DOHH2 (cell line): ENCODE data around the gene MFN2.
A peak's percentile ranks its signal among the peaks of the same experiment; 100 is the strongest.

ENCODE experiments used
- H3F3A ChIP-seq: fragments of 200-600 bp; sonication (generic), shearing (Covaris generic); 2 replicates; pipeline ENCODE4 v1.6.0; 2016; ENCODE audit warnings: antibody characterized with exemption, mild to moderate bottlenecking; ENCODE audit not compliant: control insufficient read depth, insufficient read depth
- H3K27ac ChIP-seq: fragments of 200-600 bp; sonication (generic); 2 replicates; pipeline ENCODE4 v1.5.1; 2014; ENCODE audit warnings: low read depth, mild to moderate bottlenecking, low read length, moderate library complexity
- H3K27me3 ChIP-seq: fragments of 200-600 bp; sonication (generic); 2 replicates; pipeline ENCODE4 v1.6.1; 2014; ENCODE audit warnings: mild to moderate bottlenecking, low read length, mixed read lengths; ENCODE audit not compliant: control insufficient read depth
- H3K36me3 ChIP-seq: fragments of 200-600 bp; sonication (generic); 2 replicates; pipeline ENCODE4 v1.6.1; 2014; ENCODE audit warnings: mild to moderate bottlenecking, low read length, moderate library complexity, mixed read lengths; ENCODE audit not compliant: control insufficient read depth
- H3K4me1 ChIP-seq: fragments of 200-600 bp; sonication (generic); 2 replicates; pipeline ENCODE4 v1.6.1; 2014; ENCODE audit warnings: mild to moderate bottlenecking, low read length, mixed read lengths; ENCODE audit not compliant: control insufficient read depth
- H3K4me2 ChIP-seq: fragments of 200-600 bp; sonication (generic); 2 replicates; pipeline ENCODE4 v1.6.0; 2014; ENCODE audit warnings: mild to moderate bottlenecking, low read length, moderate library complexity
- H3K4me3 ChIP-seq: fragments of 200-600 bp; sonication (generic); 2 replicates; pipeline ENCODE4 v1.5.1; 2014; ENCODE audit warnings: mild to moderate bottlenecking, low read length, mixed read lengths
- H3K79me2 ChIP-seq: fragments of 200-600 bp; sonication (generic); 2 replicates; pipeline ENCODE4 v1.6.1; 2014; ENCODE audit warnings: mild to moderate bottlenecking, low read length, mixed read lengths; ENCODE audit not compliant: control insufficient read depth
- H3K9me2 ChIP-seq: fragments of 200-600 bp; sonication (generic); replicated peaks from 2 replicates; pipeline ENCODE4 v1.6.1; 2014; ENCODE audit warnings: mild to moderate bottlenecking, low read length, mixed read lengths; ENCODE audit not compliant: control insufficient read depth
- H3K9me3 ChIP-seq: fragments of 200-600 bp; sonication (generic); 2 replicates; pipeline ENCODE4 v1.6.1; 2014; ENCODE audit warnings: antibody characterized with exemption, low read length, mixed read lengths; ENCODE audit not compliant: control insufficient read depth, insufficient read depth
- H4K20me1 ChIP-seq: fragments of 200-600 bp; sonication (generic); 2 replicates; pipeline ENCODE4 v1.6.0; 2014; ENCODE audit warnings: low read depth, mild to moderate bottlenecking, antibody characterized with exemption, low read length, moderate library complexity; ENCODE audit not compliant: control insufficient read depth, insufficient read depth
- EZH2phosphoT487 ChIP-seq: fragments of 200-600 bp; sonication (generic); IDR thresholded peaks from 2 replicates; pipeline ENCODE4 v1.6.1; 2017; ENCODE audit warnings: borderline replicate concordance, mild to moderate bottlenecking, antibody characterized with exemption, low read length, moderate library complexity, mixed read lengths
- TF ChIP-seq, protein P1 (sequence below): fragments of 200-600 bp; sonication (generic); IDR thresholded peaks from one replicate; pipeline ENCODE4 v1.5.1; 2014; ENCODE audit warnings: antibody characterized with exemption, mild to moderate bottlenecking, low read depth, low read length; ENCODE audit not compliant: poor library complexity, severe bottlenecking

Gene MFN2

GRCh38 chr1:11964656-11965055 is 15.6 kb upstream of the MFN2 start:
- no peaks in the 10 kb centered on the region for H3K9me3 ChIP-seq
- H3K27me3 ChIP-seq, result no peaks in the 10 kb centered on the region
- no peaks in the 10 kb centered on the region for H3F3A ChIP-seq
- H3K27ac ChIP-seq, result no peak overlapping the region
- TF ChIP-seq, protein P1, sequence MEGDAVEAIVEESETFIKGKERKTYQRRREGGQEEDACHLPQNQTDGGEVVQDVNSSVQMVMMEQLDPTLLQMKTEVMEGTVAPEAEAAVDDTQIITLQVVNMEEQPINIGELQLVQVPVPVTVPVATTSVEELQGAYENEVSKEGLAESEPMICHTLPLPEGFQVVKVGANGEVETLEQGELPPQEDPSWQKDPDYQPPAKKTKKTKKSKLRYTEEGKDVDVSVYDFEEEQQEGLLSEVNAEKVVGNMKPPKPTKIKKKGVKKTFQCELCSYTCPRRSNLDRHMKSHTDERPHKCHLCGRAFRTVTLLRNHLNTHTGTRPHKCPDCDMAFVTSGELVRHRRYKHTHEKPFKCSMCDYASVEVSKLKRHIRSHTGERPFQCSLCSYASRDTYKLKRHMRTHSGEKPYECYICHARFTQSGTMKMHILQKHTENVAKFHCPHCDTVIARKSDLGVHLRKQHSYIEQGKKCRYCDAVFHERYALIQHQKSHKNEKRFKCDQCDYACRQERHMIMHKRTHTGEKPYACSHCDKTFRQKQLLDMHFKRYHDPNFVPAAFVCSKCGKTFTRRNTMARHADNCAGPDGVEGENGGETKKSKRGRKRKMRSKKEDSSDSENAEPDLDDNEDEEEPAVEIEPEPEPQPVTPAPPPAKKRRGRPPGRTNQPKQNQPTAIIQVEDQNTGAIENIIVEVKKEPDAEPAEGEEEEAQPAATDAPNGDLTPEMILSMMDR, result no peak
- TF ChIP-seq EZH2phosphoT487, result no peak
- H3K36me3 ChIP-seq, result peaks cover 27% of the 10 kb centered on the region
- peaks cover 14% of the 10 kb centered on the region; the same call in 1 of the 2 replicates for H3K4me1 ChIP-seq
- H3K79me2 ChIP-seq, result no peaks in the 10 kb centered on the region
- H3K4me2 ChIP-seq, result no peak overlapping the region
- no peak overlapping the region for H3K4me3 ChIP-seq
- no peaks in the 10 kb centered on the region for H4K20me1 ChIP-seq
- no peaks in the 10 kb centered on the region for H3K9me2 ChIP-seq

GRCh38 chr1:11967028-11967547 is 13.2 kb upstream of the MFN2 start:
- Histone ChIP-seq H3K4me2 (no peak overlapping the region), H3K36me3 (peaks cover 23% of the 10 kb centered on the region), H3K79me2 (no peaks in the 10 kb centered on the region), H3K27ac (no peak overlapping the region), H3K9me2 (no peaks in the 10 kb centered on the region), H3K4me1 (peaks cover 6% of the 10 kb centered on the region; the same call in 1 of the 2 replicates), H4K20me1 (no peaks in the 10 kb centered on the region), H3K4me3 (no peak overlapping the region), H3K9me3 (no peaks in the 10 kb centered on the region), H3F3A (no peaks in the 10 kb centered on the region), H3K27me3 (no peaks in the 10 kb centered on the region)
- TF ChIP-seq EZH2phosphoT487, result no peak
- TF ChIP-seq, protein P1, result peak; percentile 69

DNA sequence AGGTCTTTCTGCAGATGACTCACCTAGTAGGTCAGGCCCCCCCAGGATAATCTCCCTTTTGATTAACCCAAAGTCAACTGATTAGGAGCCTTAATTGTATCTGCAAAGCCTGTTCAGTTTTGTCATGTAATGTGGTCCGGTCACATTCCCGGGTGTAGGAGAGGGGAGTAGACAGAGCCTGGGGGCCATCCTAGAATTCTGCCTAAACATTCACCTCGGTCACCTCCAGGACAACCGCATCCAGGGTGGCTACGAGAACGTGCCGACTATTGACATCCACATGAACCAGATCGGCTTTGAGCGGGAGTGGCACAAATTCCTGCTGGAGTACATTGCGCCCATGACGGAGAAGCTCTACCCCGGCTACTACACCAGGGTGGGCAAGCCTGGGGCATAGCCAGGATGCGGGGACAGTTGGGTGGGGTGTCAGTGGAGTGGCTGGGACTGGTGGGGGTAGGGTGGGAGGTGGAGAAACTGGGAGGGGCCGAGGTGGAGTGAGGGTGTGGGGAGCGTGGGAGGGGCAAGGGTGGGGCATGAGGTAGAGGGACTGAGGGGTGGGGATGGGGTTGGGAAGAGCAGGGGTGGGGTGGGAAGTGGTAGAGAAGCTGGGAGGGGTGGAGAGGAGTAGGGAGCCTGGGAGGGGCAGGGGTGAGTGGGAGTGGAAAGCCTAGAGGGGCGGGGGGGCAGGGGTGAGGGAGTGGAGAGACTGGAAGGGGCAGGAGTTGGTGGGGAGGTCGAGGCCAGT is 9.6 kb upstream of the MFN2 start:
- no peak overlapping the region for H3K4me3 ChIP-seq
- no peak overlapping the region for H3K4me2 ChIP-seq
- H3K79me2 ChIP-seq, result no peaks in the 10 kb centered on the region
- TF ChIP-seq, protein P1, result no peak
- TF ChIP-seq EZH2phosphoT487, result no peak
- H3F3A ChIP-seq, result no peaks in the 10 kb centered on the region
- H3K36me3 ChIP-seq, result peaks cover 21% of the 10 kb centered on the region
- H3K27ac ChIP-seq, result no peak overlapping the region
- H4K20me1 ChIP-seq, result no peaks in the 10 kb centered on the region
- H3K9me2 ChIP-seq, result no peaks in the 10 kb centered on the region
- H3K4me1 ChIP-seq, result peaks cover 6% of the 10 kb centered on the region; the same call in 1 of the 2 replicates
- H3K9me3 ChIP-seq, result no peaks in the 10 kb centered on the region
- H3K27me3 ChIP-seq, result no peaks in the 10 kb centered on the region
